ENCODE measurements around the gene MRPS34.

DNA sequence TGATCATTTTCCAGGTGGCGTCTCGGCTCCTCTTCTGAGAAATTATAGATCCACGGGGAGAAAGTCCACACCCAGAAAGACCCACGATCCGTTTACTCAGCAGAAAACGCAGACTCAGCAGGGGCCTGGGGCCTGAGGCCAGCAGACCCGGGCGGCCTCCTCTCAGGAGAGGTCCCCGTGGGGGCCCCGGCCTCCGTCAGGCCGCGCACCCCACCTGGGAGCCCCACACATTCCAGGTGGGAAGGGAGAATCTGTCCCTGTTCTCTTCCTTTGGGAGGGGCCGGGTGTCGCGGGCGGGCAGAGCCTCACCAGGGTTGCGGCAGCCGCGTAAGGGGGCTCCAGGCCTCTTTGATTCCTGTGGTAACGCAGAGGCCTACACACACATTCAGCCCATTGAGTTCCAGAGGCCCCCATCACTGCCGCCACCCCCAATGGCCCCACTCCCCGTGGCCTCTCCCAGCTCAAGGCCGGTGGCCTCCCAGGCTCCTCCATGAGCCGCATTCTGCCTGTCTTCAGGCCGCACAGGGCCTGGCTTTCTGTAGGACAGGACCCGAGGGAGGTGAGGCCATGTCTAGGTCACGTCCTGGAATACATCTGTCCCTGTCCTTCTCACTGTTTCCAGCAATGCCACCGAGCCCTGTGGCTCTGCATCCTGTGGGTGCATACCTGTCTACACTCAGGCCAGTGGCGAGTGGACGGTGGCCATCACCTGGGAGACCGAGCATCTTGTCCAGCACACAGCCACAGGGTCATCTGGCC is 22.2 kb upstream of the MRPS34 start:
- TF ChIP-seq, protein P1, sequence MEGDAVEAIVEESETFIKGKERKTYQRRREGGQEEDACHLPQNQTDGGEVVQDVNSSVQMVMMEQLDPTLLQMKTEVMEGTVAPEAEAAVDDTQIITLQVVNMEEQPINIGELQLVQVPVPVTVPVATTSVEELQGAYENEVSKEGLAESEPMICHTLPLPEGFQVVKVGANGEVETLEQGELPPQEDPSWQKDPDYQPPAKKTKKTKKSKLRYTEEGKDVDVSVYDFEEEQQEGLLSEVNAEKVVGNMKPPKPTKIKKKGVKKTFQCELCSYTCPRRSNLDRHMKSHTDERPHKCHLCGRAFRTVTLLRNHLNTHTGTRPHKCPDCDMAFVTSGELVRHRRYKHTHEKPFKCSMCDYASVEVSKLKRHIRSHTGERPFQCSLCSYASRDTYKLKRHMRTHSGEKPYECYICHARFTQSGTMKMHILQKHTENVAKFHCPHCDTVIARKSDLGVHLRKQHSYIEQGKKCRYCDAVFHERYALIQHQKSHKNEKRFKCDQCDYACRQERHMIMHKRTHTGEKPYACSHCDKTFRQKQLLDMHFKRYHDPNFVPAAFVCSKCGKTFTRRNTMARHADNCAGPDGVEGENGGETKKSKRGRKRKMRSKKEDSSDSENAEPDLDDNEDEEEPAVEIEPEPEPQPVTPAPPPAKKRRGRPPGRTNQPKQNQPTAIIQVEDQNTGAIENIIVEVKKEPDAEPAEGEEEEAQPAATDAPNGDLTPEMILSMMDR (IDR thresholded peaks at IDR 0.05 in 4 of 5, conservative IDR thresholded peaks at IDR 0.05 in 1 of 5): no peak
- no peak for TF ChIP-seq POLR2A (IDR thresholded peaks at IDR 0.05)

All from gastrocnemius medialis (tissue), 4 donors.